Astrocyte of the cerebellum (primary cell): ENCODE data around the gene TM7SF2.

Experiments
- DNase-seq: peaks from one replicate; pipeline ENCODE4 v3.0.0-alpha.2; 2011; ENCODE audit warnings: low read depth
- H3K4me3 ChIP-seq: 2 replicates; pipeline ENCODE4 v1.5.1; 2011; ENCODE audit warnings: mild to moderate bottlenecking, low read depth, low read length, moderate library complexity
- CTCF ChIP-seq: IDR thresholded peaks from 2 replicates; pipeline ENCODE4 v1.5.1; 2012; ENCODE audit warnings: low read length, low read depth, moderate library complexity, mild to moderate bottlenecking; ENCODE audit errors: missing control alignments
- in situ Hi-C: cut with HindIII; loops from 2 replicates; pipeline ENCODE4 v1.10.0; 2017; ENCODE audit warnings: low sequenced_read_pairs

Gene TM7SF2

GRCh38 chr11:65160643-65161042, 49.0 kb downstream of the TM7SF2 start:
- in situ Hi-C loops = no loop called here
- no peak overlapping the region for H3K4me3 ChIP-seq
- no peak for DNase-seq
- TF ChIP-seq CTCF = no peak

- no peak for DNase-seq
- H3K4me3 ChIP-seq = no peak overlapping the region
- in situ Hi-C loops = no loop called here
- no peak for TF ChIP-seq CTCF
Measured at GRCh38 chr11:65163684-65164083, 52.0 kb downstream of the TM7SF2 start.
